HG03457 (cell line): ENCODE results near the gene FBF1.
"Not testable (repeated sequence)": the region's sequence is repeated elsewhere in the genome, so short reads cannot be mapped to it uniquely, and the experiment has no call there.

ENCODE experiments used
- ATAC-seq: cut with Tn5 transposase; IDR thresholded peaks from one replicate; pipeline ENCODE4 v1.9.1; 2021; ENCODE audit warnings: moderate number of reproducible peaks; ENCODE audit not compliant: unreplicated experiment

Gene FBF1, protein sequence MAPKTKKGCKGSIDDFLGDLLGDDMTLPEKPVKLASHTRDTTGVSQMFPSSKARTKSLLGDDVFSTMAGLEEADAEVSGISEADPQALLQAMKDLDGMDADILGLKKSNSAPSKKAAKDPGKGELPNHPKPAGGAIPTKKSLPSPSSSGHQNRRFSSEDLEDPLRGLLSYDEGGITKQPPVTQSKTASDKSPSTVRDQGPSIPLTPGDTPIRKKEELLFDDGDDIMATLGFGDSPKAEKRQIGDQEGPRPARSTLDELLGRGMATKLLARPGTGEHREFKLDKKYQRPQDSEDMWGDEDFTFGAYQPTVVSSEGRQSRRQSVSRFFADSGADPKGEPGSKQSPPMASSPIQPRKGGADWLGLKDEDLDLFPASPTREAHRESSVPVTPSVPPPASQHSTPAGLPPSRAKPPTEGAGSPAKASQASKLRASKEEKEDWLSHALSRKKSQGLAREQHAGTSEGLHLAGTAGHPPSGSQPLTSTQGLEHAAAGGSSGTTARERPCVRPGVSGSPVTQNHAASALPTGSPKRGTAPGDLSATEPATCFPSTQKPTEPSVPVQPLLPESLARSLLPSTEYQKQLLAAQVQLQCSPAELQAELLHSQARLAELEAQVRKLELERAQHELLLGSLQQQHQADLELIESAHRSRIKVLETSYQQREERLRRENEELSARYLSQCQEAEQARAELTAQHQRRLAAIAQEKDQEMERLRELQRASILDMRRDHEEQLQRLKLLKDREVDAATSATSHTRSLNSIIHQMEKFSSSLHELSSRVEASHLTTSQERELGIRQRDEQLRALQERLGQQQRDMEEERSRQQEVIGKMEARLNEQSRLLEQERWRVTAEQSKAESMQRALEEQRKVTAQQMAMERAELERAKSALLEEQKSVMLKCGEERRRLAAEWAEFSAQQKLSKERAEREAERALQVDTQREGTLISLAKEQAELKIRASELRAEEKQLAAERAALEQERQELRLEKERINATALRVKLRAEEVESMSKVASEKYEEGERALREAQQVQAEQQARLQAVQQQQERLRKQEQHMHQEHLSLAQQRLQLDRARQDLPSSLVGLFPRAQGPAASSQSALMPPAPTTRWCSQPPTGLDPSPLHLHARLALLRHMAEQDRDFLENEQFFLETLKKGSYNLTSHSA

DNA sequence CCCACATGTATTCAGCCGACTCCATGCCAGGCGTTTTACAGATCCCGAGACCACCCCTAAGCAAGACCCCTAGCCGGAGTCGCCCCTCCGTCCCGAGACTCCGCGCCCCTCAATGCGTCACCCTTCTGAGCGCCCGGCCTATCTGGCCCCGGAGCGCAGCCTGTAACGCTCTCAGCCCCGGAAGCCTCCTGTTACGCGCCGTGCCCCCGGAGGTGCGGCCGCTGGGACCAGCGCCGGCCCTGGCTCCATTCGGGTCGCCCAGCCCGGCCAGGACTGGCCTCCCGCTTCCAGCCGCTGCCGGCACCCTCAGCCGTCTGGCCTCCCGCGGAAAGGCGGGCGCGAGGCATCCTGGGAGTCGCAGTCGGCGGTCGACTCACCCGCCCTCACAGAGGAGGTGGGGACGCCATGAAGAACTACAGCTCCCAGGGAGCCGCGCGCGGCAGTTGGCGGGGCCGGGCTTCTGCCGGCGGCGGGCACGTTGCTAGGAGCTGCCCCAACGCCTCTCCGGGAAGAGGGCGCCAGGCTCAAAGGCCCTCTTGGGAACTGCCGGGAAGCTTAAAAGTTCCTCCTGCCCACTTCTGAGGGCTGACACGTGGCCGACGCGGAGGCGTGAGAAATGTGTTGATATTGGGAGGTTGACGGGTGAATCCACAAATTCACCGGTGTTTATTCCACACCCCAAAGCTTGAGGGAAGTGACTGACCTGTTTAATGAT is at the start of gene FBF1:
Gene FBF1, minus strand, starts transcription at position 316 of the 715 bp plus-strand sequence. CDS start 2,893 bp downstream, outside the sequence.
- peak; percentile 83 for ATAC-seq

DNA sequence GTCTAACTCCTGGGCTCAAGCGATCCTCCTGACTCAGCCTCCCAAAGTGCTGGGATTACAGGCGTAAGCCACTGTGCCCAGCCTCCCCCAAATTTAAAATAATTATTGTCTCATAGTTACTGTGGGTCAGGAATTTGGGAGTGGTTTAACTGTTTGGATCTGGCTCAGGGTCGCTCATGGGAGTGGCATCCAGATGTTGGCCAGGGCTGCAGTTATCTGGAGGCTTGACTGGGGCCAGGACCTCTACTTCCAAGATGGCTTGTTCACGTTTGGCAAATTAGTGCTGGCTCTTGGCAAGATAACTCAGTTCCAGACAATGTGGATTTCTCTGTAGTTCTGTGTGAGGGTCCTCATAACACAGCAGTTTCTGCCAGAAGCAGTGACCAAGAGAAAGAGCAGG is 46.2 kb upstream of the FBF1 start:
- no peak for ATAC-seq

DNA sequence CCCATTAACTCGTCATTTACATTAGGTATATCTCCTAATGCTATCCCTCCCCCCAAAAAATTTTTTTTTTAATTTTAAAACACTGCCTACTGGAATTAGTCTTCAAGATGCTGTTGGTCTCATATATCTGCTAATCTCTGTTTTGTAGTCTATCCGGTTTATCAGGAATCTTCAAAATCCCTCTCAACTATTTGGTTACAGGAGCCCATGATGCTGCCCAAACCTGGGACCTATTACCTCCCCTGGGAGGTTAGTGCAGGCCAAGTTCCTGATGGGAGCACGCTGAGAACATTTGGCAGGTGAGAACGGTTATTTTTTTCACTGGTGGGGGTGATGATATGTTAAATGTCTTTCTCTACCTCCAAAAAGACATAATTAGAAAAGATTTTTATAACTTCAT is 45.1 kb upstream of the FBF1 start:
- ATAC-seq: no peak

DNA sequence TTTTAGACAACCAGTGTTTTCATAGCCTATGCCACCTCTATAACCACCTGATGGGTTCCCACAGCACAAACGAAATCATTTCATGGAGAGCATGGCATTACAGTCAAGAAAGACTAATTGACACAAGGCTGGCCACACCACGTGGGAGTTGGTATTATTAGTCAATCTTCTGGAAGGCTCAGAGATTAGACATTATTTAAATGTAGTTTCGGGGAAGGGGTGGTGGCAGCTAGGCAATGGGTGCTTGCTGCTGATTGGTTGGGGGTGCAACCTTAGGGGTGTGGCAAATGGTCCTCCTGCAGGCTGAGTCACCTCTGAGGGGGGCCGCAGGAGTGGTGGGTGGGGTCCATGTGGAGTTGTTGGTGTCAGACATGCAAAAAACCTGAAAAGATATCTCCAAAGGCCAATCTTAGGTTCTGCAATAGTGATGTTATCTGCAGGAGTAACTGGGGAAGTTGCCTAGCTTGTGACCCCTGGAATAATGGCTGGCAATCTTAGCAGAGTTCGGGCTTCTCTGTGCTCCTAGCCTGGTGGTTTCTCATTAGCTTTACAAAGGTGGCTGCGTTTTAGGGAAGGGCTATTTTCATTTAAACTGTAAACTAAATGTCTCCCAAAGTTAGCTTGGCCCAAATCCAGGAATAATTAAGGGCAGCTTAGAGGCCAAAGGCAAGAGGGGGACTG is 42.8 kb upstream of the FBF1 start:
- ATAC-seq: no peak

DNA sequence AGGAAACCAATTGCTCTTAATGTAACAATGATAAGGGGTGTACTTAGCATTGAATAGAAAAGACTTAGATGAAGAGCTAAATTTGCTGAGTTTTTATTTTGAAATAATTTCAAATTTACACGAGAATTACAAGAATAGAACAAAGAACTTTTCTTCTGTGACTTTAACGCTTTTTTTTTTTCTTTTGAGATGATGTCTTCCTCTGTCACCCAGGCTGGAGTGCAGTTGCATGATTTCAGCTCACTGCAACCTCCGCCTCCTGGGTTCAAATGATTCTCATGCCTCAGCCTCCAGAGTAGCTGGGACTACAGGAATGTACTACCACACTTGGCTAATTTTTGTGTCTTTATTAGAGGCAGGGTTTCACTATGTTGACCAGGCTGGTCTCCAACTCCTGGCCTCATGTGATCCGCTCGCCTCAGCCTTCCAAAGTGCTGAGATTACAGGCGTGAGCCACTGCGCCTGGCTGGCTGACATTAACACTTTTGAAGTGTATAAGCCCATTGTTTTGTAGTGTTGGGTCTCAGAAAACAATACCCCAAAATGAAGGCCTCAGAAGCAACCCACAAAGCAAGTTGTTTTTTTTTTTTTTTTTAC is 40.3 kb upstream of the FBF1 start:
- ATAC-seq: no peak

DNA sequence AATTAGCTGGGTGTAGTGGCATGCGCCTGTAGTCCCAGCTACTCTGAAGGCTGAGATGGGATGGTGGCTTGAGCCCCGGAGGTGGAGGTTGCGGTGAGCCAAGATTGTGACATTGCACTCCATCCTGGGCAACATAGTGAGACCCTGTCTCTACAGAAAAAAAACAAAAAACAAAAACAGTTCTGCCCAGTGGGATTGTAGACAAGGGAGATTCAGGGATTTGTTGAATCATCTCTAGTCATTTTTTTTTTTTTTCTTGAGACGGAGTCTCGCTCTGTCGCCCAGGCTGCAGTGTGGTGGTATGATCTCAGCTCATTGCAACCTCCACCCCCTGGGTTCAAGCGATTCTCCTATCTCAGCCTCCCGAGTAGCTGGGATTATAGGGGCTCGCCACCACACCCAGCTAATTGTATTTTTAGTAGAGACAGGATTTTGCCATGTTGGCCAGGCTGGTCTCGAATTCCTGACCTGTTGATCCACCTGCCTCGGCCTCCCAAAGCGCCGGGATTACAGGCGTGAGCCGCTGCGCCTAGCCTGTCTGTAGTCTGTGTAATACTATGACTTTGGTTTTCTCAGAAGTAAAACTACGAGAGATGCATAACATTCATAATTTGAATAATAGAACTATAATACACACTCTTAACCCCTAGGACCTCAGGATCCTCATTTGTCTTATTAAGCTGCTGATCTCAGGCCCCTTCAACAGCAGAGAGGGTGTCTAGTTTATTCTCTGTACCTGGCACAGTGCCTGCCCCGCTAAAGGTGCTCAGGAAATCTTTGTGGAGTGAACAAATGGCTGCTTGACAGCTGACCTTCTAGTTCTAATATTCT is 39.6 kb upstream of the FBF1 start:
- ATAC-seq: no peak

DNA sequence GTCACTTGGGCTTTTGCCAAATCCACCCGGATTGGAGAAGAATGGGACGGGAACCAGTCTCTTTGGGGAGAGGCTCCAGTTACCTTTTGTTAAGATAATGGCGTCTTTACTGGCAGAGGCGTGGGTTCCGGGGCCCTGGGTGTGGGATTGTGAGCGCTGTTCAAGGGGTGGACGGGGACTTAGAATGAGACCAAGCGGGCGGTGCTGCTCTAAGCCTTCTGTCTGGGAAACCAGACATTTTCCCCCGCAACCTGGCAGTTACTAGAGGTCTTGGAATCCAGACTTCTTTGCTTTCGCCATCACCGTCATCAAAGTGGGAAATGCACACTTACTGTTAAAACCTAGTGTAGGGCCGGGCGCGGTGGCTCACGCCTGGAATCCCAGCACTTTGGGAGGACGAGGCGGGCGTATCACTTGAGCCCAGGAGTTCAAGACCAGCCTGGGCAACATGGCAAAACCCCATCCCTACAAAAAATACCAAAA is 38.9 kb upstream of the FBF1 start:
- peak; percentile 8 for ATAC-seq

DNA sequence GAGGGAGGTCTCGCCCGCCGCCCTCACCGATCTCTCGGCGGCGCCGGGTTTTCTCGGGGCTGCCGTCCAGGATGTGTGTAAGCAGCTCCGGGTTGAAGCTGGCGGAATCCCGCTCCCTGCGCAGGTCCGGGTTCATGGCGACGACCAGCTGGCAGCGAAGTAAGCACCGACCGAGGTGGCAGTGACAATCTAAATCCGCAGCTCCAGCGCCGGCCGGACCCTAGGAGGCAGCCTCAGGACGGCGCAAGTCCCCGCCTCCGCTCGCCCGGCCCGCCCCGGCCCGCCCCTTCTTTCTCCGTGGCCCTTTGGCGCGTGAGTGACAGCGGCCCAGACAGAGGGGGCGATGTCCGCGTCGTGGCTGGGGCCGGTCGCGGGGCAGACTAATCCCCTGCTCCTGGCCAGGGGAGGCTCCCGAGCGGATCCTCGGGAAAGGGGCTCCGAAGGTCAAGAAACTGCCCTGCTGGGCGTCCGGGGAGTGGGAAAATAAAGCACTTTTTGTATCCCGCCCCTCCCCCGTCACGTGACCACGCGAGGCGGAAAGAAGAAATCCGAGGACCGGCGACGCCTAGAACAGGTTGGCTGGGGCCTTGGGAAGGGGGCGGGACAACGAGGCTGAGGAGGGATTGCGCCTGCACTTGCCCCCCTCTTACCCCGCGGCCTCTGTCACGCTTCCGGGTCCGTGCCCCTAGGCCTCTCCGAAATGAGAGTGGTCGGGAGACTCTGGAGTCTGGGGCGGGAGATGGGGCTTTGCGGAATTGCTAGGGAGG is 38.3 kb upstream of the FBF1 start, which contains the start of the genes ACOX1 and TEN1:
Gene ACOX1, minus strand, starts transcription at position 229 of the 767 bp plus-strand sequence. Its CDS starts 93 bp downstream, at position 136.
Gene TEN1, plus strand, starts transcription at position 303 of the 767 bp plus-strand sequence. CDS start 6,953 bp downstream, outside the sequence.
- peak; percentile 73 for ATAC-seq

DNA sequence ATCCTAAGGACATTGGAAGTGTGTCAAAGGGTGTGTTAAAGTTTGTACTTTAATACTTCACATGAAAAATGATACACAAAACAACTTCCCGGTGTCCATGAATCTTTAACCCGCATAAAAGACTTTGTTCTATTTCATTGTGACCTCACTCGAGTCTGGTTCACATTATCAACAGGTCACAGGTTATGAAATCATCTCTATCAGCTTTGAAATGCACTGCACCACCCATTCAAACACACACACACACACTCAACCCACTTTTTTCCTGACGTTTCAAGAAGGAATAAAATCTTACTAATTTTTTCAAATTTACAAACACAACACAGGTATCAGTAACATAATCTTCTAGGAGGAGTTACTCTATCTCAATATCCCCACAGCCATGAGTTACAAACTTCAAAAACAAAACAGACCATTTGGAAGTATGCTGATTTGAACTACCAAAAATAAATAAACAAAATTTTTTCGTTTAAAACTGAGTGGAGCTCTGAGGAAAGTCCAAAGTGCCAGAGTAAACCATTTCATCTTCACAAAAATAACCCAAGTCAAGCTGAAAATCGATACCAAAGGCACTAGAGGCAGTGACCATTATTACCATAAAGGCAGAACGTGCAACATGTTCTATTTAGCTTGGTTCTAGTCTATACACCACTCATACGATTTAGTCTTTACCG is 35.5 kb upstream of the FBF1 start:
- ATAC-seq: no peak

DNA sequence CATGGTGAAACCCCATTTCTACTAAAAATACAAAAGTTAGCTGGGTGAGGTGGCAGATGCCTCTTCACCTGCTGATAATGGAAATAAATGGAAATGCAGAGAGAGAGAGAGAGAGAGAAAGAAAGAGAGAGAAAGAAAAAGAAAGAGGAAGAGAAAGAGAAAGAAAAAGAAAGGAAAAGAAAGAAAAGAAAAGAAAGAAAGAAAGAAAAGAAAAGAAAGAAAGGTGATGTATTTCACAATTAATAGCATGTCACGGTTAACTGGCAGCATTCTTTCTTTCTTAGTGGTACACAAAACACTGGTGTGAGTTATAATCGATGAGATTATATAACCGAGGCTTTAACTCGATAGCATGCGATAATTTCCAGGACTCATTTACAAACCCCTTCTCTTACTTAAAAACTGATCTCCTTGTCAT is 34.9 kb upstream of the FBF1 start:
- ATAC-seq: no peak

DNA sequence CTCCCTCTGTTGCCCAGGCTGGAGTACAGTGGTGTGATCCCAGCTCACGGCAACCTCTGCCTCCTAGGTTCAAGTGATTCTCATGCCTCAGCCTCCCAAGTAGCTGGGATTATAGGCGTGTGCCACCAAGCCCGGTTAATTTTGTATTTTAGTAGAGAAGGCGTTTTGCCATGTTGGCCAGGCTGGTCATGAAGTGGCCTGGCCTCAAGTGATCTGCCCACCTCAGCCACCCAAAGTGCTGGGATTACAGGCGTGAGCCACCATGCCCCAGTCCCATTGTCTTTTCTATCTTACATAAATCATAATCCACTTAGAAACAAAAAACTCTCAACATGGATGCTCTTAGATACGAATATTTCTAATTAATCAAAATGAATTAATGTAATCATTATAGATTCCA is 34.3 kb upstream of the FBF1 start:
- ATAC-seq: not testable (repeated sequence)

DNA sequence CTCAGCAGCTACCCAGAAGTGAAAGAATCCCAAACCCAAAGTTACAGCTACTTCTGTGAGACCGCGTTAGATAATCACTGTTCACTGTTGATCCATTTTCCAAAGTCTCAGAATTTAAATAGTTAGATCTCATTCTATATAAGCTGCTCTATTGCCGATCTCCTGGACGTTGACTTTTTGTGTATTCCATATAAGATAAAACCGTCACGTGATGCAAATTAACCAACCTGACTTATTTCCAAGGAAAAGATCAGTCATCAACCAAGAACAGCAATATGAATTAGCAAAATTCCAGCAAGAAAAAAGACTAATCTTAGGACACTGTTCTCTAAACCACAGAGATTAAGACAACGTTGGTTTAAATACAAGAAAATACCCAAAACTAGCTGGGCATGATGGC is 29.8 kb upstream of the FBF1 start:
- no peak for ATAC-seq

DNA sequence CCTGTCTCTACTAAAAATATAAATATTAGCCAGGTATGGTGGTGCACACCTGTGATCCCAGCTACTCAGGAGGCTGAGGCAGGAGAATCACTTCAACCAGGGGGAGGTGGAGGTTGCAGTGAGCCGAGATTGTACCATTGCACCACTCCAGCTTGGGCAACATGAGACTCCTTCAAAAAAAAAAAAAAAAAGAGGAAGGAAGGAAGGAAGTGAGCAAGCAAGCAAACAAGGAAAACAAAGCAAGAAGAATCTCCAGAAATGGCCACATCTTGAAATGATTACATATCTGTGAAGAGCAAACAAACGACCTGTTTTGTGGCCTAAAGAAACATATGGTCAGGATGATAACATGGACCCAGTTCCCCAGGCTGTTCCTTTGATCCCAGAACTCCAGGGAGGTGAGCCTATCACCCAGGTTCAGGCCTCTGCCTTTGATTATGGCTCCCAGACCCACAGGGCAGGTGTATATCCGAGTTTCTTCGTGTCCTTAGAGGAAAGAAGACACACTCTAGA is 29.2 kb upstream of the FBF1 start:
- no peak for ATAC-seq

DNA sequence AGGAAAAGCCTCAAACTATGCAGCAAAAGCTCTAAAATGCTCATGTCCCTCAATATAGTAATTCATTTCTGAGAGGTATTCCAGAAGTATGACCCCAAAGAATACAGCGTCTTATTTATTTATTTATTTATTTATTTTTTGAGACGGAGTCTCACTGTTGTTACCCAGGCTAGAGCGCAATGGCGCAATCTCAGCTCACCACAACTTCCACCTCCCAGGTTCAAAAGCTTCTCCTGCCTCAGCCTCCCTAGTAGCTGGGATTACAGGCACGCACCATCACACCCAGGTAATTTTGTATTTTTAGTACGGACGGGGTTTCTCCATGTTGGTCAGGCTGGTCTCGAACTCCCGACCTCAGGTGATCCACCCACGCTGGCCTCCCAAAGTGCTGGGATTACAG is 28.2 kb upstream of the FBF1 start:
- not testable (repeated sequence) for ATAC-seq

DNA sequence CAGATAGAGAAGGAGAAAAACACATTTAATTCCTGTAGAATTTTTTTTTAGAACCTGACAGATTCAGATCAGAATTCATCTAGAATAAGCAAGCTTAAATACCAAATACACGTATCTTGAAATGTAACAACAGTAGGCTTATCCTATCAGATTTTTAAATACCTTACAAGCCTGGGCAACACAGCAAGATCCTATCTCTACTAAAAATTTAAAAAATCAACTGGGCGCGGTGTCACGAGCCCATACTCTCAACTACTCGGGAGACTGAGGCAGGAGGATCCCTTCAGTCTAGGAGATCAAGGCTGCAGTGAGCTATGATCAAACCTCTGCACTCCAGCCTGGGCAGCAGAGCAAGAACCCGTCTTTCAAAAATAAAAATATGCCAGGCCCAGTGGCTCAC is 24.6 kb upstream of the FBF1 start:
- no peak for ATAC-seq

DNA sequence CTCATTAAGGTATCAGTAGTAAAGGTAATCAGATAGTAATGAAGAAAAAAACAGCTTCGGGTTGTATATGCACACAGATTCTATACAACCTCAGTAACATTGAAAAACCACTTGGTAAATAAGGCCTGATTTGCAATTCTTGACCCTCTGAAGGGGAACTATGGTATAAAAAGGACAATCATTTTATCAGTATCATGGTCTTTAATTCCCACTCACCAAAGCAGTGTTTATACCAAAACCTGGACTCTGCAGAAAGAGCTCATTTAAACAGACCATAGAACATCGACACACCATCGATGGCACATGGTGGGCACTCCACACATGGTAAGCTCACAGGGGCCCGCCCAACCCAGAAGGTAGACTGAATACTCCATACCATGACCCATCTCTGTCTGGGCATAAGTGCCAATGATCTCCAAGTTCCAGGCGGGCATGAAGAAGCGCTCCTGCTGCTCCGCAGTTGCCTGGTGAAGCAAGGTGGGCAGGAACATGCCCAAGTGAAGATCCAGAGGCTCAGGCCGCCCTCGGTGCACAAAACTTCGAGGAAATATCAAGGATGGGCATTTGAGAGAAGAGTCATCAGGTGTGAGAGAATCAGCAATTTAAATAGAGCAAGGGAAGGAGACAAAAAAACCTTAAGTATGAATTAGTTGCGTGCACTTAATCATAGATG is 19.1 kb upstream of the FBF1 start:
- ATAC-seq: no peak
